ENCODE results near the gene CD82. TPM values are rescaled to one million over a fixed set of nuclear protein-coding genes. Genes with fewer than 3 reads are reported as not detected.

CD82 gene
- total and polyA plus RNA-seq, 2 of the 13 experiments (the other 11 are each of a cell fraction or from before 2014, with no cell fraction given): 0.05 TPM; not detected in 1

DNA sequence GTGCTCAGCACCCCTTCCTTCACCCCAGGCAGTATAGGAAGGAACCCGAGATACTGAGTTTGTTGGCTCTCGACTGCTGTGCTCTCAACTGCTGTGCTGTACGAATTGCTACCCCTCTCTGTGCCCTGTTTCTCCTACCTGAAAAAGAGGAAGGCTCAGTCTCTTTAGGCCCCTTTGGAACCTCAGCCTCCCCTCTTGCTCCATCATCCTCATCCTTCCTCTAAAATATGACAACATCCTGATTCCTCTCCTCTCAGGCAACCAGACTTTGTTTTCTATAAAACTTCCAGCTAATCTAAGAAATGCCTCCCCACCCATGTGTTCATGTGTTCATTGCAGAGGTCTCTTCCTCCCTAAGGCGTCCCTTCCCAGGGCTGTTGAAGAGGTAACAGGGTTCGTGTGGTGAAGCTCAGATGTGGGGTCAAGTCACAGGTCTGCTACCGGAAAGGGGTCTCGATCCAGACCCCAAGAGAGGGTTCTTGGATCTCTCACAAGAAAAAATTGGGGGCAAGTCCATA is 35.5 kb upstream of the CD82 start:
- no peak for ATAC-seq
- Histone ChIP-seq H2AFZ (ENCODE audit: low read length) (no peak overlapping the region), H3K27me3 (ENCODE audit: control insufficient read depth in 1 of 2, insufficient read depth in 2 of 2, low read length in 2 of 2) (peaks cover 2 to 36% of the 10 kb centered on the region in 2 experiments; a peak in 3 of 5 replicates), H4K20me1 (ENCODE audit: insufficient read depth, low read length) (no peaks in the 10 kb centered on the region), H3K4me2 (ENCODE audit: low read depth, low read length) (no peak overlapping the region), H3K9ac (ENCODE audit: insufficient read depth, low read depth, low read length) (no peak overlapping the region), H3K79me2 (ENCODE audit: insufficient read depth, low read length) (no peaks in the 10 kb centered on the region), H3K9me3 (ENCODE audit: low read length) (no peaks in the 10 kb centered on the region), H3K36me3 (replicated peaks in 1 of 2; ENCODE audit: control insufficient read depth in 1 of 2, insufficient read depth in 2 of 2, low read length in 2 of 2) (no peaks in the 10 kb centered on the region), H3K27ac (ENCODE audit: extremely low read length, insufficient read depth, low read length) (no peak overlapping the region), H3K4me1 (ENCODE audit: insufficient read depth, low read length) (no peaks in the 10 kb centered on the region), H3K4me3 (replicated peaks in 1 of 3; ENCODE audit: insufficient read depth in 1 of 3, low read depth in 2 of 3, low read length in 3 of 3) (no peak overlapping the region)
- no peak for DNase-seq (ENCODE audit: low spot score)
- in situ Hi-C loops (cut with HindIII; ENCODE audit: extremely low pct_ligation_motif_present, low pct_unique_long_range_greater_than_20kb) (loop anchor here (10.0 to 25.0 kb wide), 2 partner anchors 243 to 435 kb away; partner anchors contain the start of gene EXT2), intact Hi-C loops (cut with micrococcal nuclease; ENCODE audit: unreplicated experiment) (no loop called here)
- no TSS peak for BruUV-seq (replicated peaks)
- WGBS (ENCODE audit: low lambda C conversion rate): 20% methylated on average over 7 of the region's 7 CpGs
- ChIA-PET CTCF (ENCODE audit: low intra/inter-chr PET ratio, low total read pairs) (no interaction called here), POLR2A (no interaction called here)
- no peak for FAIRE-seq
- TF ChIP-seq MEF2D (CRISPR knock-in tag; IDR thresholded peaks at IDR 0.05): no peak
- no peak for TF ChIP-seq PLRG1 (conservative IDR thresholded peaks at IDR 0.05)

DNA sequence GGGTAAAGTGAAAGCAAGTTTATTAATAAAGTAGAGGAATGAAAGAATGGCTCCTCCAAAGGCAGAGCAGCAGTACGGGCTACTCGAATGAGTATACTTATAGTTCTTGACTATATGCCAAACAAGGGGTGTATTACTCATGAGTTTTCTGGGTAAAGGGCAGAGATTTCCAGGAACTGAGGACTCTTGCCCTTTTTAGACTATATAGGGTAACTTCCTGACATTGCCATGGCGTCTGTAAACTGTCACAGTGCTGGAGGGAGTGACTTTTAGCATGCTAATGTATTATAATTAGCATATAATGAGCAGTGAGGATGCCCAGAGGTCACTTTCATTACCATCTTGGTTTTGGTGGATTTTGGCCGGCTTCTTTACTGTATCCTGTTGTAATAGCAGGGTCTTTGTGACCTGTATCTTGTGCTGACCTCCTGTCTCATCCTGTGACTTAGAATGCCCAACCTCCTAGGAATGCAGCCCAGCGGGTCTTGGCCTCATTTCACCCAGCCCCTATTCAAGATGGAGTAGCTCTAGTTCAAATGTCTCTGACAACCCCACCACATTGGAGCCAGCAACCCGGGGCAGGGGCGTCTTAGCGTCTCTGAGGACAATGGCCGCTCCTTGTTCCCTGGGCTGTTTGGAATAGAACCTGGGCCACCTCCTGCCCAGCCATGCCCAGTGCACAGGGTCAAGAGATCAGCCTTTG is 34.9 kb upstream of the CD82 start:
- TF ChIP-seq, protein P1, sequence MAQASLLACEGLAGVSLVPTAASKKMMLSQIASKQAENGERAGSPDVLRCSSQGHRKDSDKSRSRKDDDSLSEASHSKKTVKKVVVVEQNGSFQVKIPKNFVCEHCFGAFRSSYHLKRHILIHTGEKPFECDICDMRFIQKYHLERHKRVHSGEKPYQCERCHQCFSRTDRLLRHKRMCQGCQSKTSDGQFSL (CRISPR knock-in tag; IDR thresholded peaks at IDR 0.05): no peak
- TF ChIP-seq TCF7 (IDR thresholded peaks at IDR 0.05; ENCODE audit: low read depth): no peak
- TF ChIP-seq, protein P2, sequence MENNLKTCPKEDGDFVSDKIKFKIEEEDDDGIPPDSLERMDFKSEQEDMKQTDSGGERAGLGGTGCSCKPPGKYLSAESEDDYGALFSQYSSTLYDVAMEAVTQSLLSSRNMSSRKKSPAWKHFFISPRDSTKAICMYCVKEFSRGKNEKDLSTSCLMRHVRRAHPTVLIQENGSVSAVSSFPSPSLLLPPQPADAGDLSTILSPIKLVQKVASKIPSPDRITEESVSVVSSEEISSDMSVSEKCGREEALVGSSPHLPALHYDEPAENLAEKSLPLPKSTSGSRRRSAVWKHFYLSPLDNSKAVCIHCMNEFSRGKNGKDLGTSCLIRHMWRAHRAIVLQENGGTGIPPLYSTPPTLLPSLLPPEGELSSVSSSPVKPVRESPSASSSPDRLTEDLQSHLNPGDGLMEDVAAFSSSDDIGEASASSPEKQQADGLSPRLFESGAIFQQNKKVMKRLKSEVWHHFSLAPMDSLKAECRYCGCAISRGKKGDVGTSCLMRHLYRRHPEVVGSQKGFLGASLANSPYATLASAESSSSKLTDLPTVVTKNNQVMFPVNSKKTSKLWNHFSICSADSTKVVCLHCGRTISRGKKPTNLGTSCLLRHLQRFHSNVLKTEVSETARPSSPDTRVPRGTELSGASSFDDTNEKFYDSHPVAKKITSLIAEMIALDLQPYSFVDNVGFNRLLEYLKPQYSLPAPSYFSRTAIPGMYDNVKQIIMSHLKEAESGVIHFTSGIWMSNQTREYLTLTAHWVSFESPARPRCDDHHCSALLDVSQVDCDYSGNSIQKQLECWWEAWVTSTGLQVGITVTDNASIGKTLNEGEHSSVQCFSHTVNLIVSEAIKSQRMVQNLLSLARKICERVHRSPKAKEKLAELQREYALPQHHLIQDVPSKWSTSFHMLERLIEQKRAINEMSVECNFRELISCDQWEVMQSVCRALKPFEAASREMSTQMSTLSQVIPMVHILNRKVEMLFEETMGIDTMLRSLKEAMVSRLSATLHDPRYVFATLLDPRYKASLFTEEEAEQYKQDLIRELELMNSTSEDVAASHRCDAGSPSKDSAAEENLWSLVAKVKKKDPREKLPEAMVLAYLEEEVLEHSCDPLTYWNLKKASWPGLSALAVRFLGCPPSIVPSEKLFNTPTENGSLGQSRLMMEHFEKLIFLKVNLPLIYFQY (CRISPR knock-in tag; IDR thresholded peaks at IDR 0.05; ENCODE audit: borderline replicate concordance): no peak
- no peak for TF ChIP-seq TBX2 (CRISPR knock-in tag; IDR thresholded peaks at IDR 0.05; ENCODE audit: borderline replicate concordance)
- TF ChIP-seq ZNF563 (CRISPR knock-in tag; IDR thresholded peaks at IDR 0.05): no peak
- no peak for TF ChIP-seq MATR3 (CRISPR knock-in tag; IDR thresholded peaks at IDR 0.05)
- no peak for TF ChIP-seq RNF2 (conservative IDR thresholded peaks at IDR 0.05; ENCODE audit: low read depth)
- TF ChIP-seq, protein P3, sequence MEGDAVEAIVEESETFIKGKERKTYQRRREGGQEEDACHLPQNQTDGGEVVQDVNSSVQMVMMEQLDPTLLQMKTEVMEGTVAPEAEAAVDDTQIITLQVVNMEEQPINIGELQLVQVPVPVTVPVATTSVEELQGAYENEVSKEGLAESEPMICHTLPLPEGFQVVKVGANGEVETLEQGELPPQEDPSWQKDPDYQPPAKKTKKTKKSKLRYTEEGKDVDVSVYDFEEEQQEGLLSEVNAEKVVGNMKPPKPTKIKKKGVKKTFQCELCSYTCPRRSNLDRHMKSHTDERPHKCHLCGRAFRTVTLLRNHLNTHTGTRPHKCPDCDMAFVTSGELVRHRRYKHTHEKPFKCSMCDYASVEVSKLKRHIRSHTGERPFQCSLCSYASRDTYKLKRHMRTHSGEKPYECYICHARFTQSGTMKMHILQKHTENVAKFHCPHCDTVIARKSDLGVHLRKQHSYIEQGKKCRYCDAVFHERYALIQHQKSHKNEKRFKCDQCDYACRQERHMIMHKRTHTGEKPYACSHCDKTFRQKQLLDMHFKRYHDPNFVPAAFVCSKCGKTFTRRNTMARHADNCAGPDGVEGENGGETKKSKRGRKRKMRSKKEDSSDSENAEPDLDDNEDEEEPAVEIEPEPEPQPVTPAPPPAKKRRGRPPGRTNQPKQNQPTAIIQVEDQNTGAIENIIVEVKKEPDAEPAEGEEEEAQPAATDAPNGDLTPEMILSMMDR (CRISPR knock-in tag; IDR thresholded peaks at IDR 0.05): no peak
- no peak for TF ChIP-seq ZNF256 (CRISPR knock-in tag; conservative IDR thresholded peaks at IDR 0.05)
- no peaks in the 10 kb centered on the region for H3K79me2 ChIP-seq (ENCODE audit: insufficient read depth, low read length)
- BruUV-seq (replicated peaks): no TSS peak
- ATAC-seq (no peak), DNase-seq (ENCODE audit: low spot score) (no peak), FAIRE-seq (no peak)
- no peaks in the 10 kb centered on the region for H3K4me1 ChIP-seq (ENCODE audit: insufficient read depth, low read length)
- WGBS (ENCODE audit: low lambda C conversion rate): 3% methylated on average over 5 of the region's 9 CpGs
- H2AFZ ChIP-seq (ENCODE audit: low read length): no peak overlapping the region
- H3K27ac ChIP-seq (ENCODE audit: extremely low read length, insufficient read depth, low read length): no peak overlapping the region
- intact Hi-C loops (cut with micrococcal nuclease; ENCODE audit: unreplicated experiment) (no loop called here), in situ Hi-C loops (cut with HindIII; ENCODE audit: extremely low pct_ligation_motif_present, low pct_unique_long_range_greater_than_20kb) (loop anchor here (10.0 to 25.0 kb wide), 2 partner anchors 243 to 436 kb away; partner anchors contain the start of gene EXT2)
- no peaks in the 10 kb centered on the region for H3K36me3 ChIP-seq (replicated peaks in 1 of 2; ENCODE audit: control insufficient read depth in 1 of 2, insufficient read depth in 2 of 2, low read length in 2 of 2)
- H3K9me3 ChIP-seq (ENCODE audit: low read length): no peaks in the 10 kb centered on the region
- H3K4me3 ChIP-seq (replicated peaks in 1 of 3; ENCODE audit: insufficient read depth in 1 of 3, low read depth in 2 of 3, low read length in 3 of 3): no peak overlapping the region
- no peak overlapping the region for H3K9ac ChIP-seq (ENCODE audit: insufficient read depth, low read depth, low read length)
- no peak overlapping the region for H3K4me2 ChIP-seq (ENCODE audit: low read depth, low read length)
- ChIA-PET CTCF (ENCODE audit: low intra/inter-chr PET ratio, low total read pairs) (no interaction called here), POLR2A (no interaction called here)
- no peaks in the 10 kb centered on the region for H4K20me1 ChIP-seq (ENCODE audit: insufficient read depth, low read length)
- H3K27me3 ChIP-seq (ENCODE audit: control insufficient read depth in 1 of 2, insufficient read depth in 2 of 2, low read length in 2 of 2): peaks cover 2 to 30% of the 10 kb centered on the region in 2 experiments; a peak in 3 of 5 replicates
